GM23338 (cell line): ENCODE results near the gene KIF5A. TPM values are rescaled to one million over a fixed set of nuclear protein-coding genes. Genes with fewer than 3 reads are reported as not detected.

Experiments
- ATAC-seq: fragments of 200-7000 bp; cut with Tn5 transposase; 3 replicates; pipeline ENCODE4 v1.9.1; 2020
- DNase-seq: peaks from one replicate; pipeline ENCODE4 v3.0.0-alpha.2; 2015; ENCODE audit warnings: low spot score
- H2AFZ ChIP-seq: fragments of 200-600 bp; sonication (generic); 2 replicates; pipeline ENCODE4 v1.8.0; 2016; ENCODE audit warnings: antibody characterized with exemption, mild to moderate bottlenecking, moderate library complexity
- H3F3A ChIP-seq: fragments of 200-600 bp; sonication (generic); replicated peaks from 2 replicates; pipeline ENCODE4 v1.8.0; 2017; ENCODE audit warnings: antibody characterized with exemption, mixed run types, low read depth
- H3K27ac ChIP-seq: fragments of 200-600 bp; sonication (generic); 2 replicates; pipeline ENCODE4 v1.6.1; 2016; ENCODE audit warnings: low read depth
- H3K27me3 ChIP-seq: fragments of 200-600 bp; sonication (generic); 2 replicates; pipeline ENCODE4 v1.8.0; 2016; ENCODE audit warnings: mild to moderate bottlenecking, mixed run types, moderate library complexity; ENCODE audit not compliant: insufficient read depth
- H3K36me3 ChIP-seq: fragments of 200-600 bp; sonication (generic); 2 replicates; pipeline ENCODE4 v1.8.0; 2016; ENCODE audit warnings: mild to moderate bottlenecking; ENCODE audit not compliant: insufficient read depth
- H3K4me1 ChIP-seq: fragments of 200-600 bp; sonication (generic); 2 replicates; pipeline ENCODE4 v1.8.0; 2016; ENCODE audit warnings: mild to moderate bottlenecking, moderate library complexity; ENCODE audit not compliant: insufficient read depth
- H3K4me2 ChIP-seq: fragments of 200-600 bp; sonication (generic); 2 replicates; pipeline ENCODE4 v1.7.1; 2017; ENCODE audit warnings: mixed run types
- H3K4me3 ChIP-seq: fragments of 200-600 bp; sonication (generic); 2 replicates; pipeline ENCODE4 v1.6.1; 2016; ENCODE audit warnings: mixed run types
- H3K79me2 ChIP-seq: fragments of 200-600 bp; sonication (generic); replicated peaks from 2 replicates; pipeline ENCODE4 v1.8.0; 2017; ENCODE audit warnings: mild to moderate bottlenecking; ENCODE audit not compliant: insufficient read depth
- H3K9me2 ChIP-seq: fragments of 200-600 bp; sonication (generic); 2 replicates; pipeline ENCODE4 v1.8.0; 2017; ENCODE audit not compliant: insufficient read depth
- H4K20me1 ChIP-seq: fragments of 200-600 bp; sonication (generic); replicated peaks from 2 replicates; pipeline ENCODE4 v1.8.0; 2017; ENCODE audit warnings: mild to moderate bottlenecking; ENCODE audit not compliant: insufficient read depth
- H3K27ac Mint-ChIP-seq: 2 replicates; pipeline ENCODE4 v1.8.0; 2020; ENCODE audit warnings: inconsistent platforms, mild to moderate bottlenecking, moderate library complexity, mixed read lengths
- H3K27me3 Mint-ChIP-seq: 3 replicates; pipeline ENCODE4 v1.8.0; 2022; ENCODE audit warnings: low read depth, mild to moderate bottlenecking, moderate library complexity, mixed read lengths, inconsistent platforms; ENCODE audit not compliant: insufficient read depth, poor library complexity
- H3K36me3 Mint-ChIP-seq: 3 replicates; pipeline ENCODE4 v1.8.0; 2021; ENCODE audit warnings: low read depth, mild to moderate bottlenecking, inconsistent platforms, moderate library complexity, mixed read lengths
- H3K4me1 Mint-ChIP-seq: 3 replicates; pipeline ENCODE4 v1.8.0; 2020; ENCODE audit warnings: mild to moderate bottlenecking, inconsistent platforms, mixed read lengths
- H3K4me3 Mint-ChIP-seq: 3 replicates; pipeline ENCODE4 v1.8.0; 2021; ENCODE audit warnings: moderate library complexity, mild to moderate bottlenecking, inconsistent platforms, mixed read lengths
- H3K9me3 Mint-ChIP-seq: 3 replicates; pipeline ENCODE4 v1.8.0; 2020; ENCODE audit warnings: moderate library complexity, mild to moderate bottlenecking, inconsistent platforms, mixed read lengths
- ETS1 ChIP-seq: IDR thresholded peaks from 2 replicates; pipeline ENCODE4 v1.6.1; 2016; ENCODE audit warnings: antibody characterized with exemption
- EZH2 ChIP-seq: fragments of 200-600 bp; sonication (generic); IDR thresholded peaks from one replicate; pipeline ENCODE4 v1.8.0; 2017; ENCODE audit warnings: antibody characterized with exemption, mild to moderate bottlenecking, low read depth; ENCODE audit not compliant: unreplicated experiment
- EZH2phosphoT487 ChIP-seq: fragments of 200-600 bp; sonication (generic); IDR thresholded peaks from one replicate; pipeline ENCODE4 v1.8.1; 2018; ENCODE audit warnings: antibody characterized with exemption; ENCODE audit not compliant: unreplicated experiment
- JUNB ChIP-seq: IDR thresholded peaks from one replicate; pipeline ENCODE4 v1.6.1; 2016; ENCODE audit warnings: antibody characterized with exemption; ENCODE audit not compliant: unreplicated experiment
- POLR2AphosphoS5 ChIP-seq: IDR thresholded peaks from 2 replicates; pipeline ENCODE4 v1.6.1; 2016; ENCODE audit warnings: antibody characterized with exemption, low read depth
- STAT1 ChIP-seq: IDR thresholded peaks from one replicate; pipeline ENCODE4 v1.6.1; 2016; ENCODE audit warnings: antibody characterized with exemption; ENCODE audit not compliant: unreplicated experiment
- ZNF331 ChIP-seq: fragments of 250-450 bp; sonication (Bioruptor Pico); IDR thresholded peaks from 2 replicates; pipeline ENCODE4 v1.5.0; 2020; ENCODE audit warnings: low read depth, mild to moderate bottlenecking, moderate library complexity
- ZNF462 ChIP-seq: fragments of 250-450 bp; sonication (Bioruptor Pico); IDR thresholded peaks from 2 replicates; pipeline ENCODE4 v1.5.0; 2020; ENCODE audit warnings: mild to moderate bottlenecking, moderate library complexity
- polyA plus RNA-seq: library from polyadenylated mRNA; unstranded; fragments of >200 nt; fragmentation: Nextera tagmentation; extraction: Ambion mirVana; gene quantifications from 2 replicates; pipeline ENCODE4 v1.2.1, GENCODE V29; 2016
- total RNA-seq: library from RNA; depleted of rRNA; stranded (reverse); fragments of >200 nt; shearing (Covaris generic); gene quantifications from 2 replicates; pipeline ENCODE4 v1.2.3, GENCODE V29; 2014

The KIF5A gene
- total and polyA plus RNA-seq, 2 experiments from 2014 or later, result 11.1 to 21.3 TPM

DNA sequence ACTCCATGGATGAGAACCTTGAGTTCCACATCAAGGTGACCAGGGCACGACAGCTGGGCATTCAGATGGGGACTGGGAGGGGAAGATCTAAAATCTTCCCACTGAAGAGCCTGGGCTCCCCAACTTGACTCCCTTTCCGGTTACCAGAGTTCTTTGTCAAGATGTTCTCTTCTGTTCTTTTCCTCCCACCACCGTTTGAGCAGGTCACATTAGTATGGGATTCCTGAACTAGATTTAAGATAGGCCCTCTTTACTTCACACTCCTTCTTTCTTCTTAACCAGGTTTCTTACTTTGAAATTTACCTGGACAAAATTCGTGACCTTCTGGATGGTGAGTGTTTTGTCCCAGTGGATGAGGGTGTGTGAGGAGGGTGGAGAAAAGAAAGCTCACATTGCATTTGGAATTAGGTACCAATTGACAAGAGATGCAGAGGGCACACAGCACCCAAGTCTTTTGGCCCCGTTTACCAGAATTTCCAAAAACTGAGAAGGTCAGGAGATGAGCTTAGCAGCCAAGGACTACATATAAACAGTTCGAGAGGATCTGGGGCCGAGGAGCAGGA lies 14.4 kb downstream of the KIF5A start (continued):
- TF ChIP-seq STAT1 (no peak), JUNB (no peak), ZNF331 (CRISPR knock-in tag) (no peak), EZH2phosphoT487 (no peak), ZNF462 (CRISPR knock-in tag) (no peak), ETS1 (no peak), EZH2 (no peak)

- H3K36me3 Mint-ChIP-seq, result peaks cover 55% of the 10 kb centered on the region
- no peaks in the 10 kb centered on the region for H3K4me1 Mint-ChIP-seq
- peaks cover 13% of the 10 kb centered on the region for H3K36me3 ChIP-seq
- TF ChIP-seq ETS1 (no peak), POLR2AphosphoS5 (no peak), STAT1 (no peak), EZH2 (no peak)
Measured at GRCh38 chr12:57568838-57569237, 19.0 kb downstream of the KIF5A start.

More at GRCh38 chr12:57568838-57569237, 19.0 kb downstream of the KIF5A start:
- Histone ChIP-seq H3K27me3 (no peaks in the 10 kb centered on the region), H3K79me2 (no peaks in the 10 kb centered on the region), H2AFZ (no peak overlapping the region), H3K4me3 (no peak overlapping the region), H3K27ac (no peak overlapping the region), H4K20me1 (peaks cover 3% of the 10 kb centered on the region; the same call in 1 of the 2 replicates), H3F3A (no peaks in the 10 kb centered on the region; the same call in 1 of the 2 replicates), H3K4me2 (no peak overlapping the region), H3K9me2 (no peaks in the 10 kb centered on the region), H3K4me1 (no peaks in the 10 kb centered on the region)
- no peak overlapping the region for H3K4me3 Mint-ChIP-seq
- no peaks in the 10 kb centered on the region for H3K9me3 Mint-ChIP-seq
- no peaks in the 10 kb centered on the region for H3K27me3 Mint-ChIP-seq
- H3K27ac Mint-ChIP-seq, result no peak overlapping the region
- DNase-seq (no peak), ATAC-seq (no peak)
